NCI-H2081 treated with DMSO at 0.1 percent for 48 hours (cell line): ENCODE data around the gene DHCR24.

Experiments
- DNase-seq: peaks from one replicate; lab custom pipeline; 2025; lab: John Stamatoyannopoulos, UW

Gene DHCR24

DNA sequence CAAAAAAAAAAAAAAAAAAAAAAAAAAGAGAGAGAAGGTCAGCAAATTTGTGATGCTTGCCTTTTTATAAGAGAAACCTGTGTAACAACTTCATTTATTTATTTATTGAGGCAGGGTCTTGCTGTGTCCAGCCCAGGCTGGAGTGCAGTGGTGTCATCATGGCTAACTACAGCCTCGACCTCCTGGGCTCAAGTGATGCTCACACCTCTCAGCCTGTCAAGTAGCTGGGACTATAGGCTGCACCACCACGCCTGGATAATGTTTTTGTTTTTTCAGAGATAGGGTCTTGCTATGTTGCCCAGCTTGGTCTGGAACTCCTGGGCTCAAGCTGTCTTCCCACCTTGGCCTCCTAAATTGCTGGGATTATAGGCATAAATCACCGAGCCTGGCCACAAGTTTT is 42.4 kb downstream of the DHCR24 start:
- DNase-seq = no peak

- DNase-seq = no peak
Observed at GRCh38 chr1:54843449-54843848, 43.5 kb downstream of the DHCR24 start.

DNA sequence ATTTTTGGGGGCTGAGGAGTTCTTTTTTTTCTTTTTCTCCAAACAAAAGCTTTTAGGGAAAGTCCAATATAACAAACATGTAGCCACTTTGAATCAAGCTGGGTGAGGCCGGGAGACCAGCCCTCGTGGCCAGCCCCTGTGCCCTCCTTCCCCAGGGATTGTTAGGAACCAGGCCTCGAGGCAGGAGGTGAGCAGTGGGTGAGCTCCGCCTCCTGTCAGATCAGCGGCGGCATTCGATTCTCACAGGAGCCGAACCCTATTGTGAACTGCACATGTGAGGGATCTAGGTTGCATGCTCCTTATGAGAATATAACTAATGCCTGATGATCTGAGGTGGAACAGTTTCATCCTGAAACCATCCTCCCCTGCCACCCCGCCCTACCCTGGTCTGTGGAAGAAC is 44.0 kb downstream of the DHCR24 start:
- DNase-seq = no peak

DNA sequence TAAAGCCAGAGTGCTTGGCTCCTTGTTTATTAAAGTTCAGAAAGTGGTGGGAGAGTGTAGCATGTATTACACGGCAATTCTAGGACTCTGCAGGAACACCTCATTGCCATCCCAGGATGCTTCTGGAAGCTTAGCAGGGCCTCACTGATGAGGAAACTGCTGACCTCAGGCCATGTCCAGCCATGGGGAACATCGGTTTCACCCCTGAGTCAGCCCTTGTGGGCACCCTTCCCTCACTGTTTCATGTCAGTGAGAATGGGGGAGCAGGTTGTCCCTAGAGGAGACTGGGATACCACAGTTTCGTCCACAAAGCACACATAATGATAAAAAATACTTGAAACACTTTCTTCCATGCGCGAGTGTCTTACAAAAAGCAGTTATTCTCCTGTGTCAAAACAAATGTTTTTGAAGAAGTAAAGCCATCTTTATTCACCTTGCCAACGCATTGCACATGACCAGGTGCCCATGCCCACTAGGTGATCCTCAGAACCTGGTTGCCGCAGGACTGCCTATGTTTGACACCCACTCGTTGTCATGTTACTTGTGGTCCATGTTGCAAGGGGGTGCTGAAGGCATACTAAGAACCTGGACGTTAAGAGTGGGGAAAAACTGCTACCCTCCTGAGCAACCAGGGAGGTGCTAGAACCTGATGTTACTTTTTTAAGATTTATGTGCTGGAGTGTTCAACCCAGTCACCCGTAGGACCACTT is 44.6 kb downstream of the DHCR24 start:
- no peak for DNase-seq

GRCh38 chr1:54839824-54840223 is 47.2 kb downstream of the DHCR24 start:
- no peak for DNase-seq

DNA sequence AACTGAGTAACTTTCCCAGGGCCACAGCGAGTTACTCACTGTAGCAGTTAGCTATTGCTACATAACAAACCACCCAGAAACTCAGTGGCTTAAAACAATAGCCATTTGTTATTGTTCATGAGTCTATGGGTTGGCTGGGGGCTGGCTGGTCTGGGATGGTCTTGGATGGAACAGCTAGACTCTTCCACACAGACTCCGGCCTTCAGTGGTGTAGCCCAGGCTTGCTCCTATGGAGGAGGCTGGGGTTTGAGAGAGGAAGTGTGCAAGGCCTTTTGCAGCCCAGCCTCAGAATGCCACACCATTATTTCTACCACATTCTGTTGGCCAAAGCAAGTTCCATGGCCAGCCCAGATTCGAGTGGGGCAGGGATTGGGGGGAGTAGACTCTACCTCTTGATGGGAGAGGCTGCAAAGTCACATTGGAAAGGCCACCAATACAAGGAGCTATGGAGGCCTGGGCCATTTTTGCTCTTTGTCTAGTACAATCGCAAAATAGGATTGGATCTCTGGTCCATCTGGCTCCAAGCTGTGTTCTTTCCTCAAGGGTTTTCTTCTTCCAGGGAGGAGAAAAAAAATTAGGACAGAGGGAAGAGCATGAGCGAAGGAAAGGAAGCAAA is 48.3 kb downstream of the DHCR24 start:
- no peak for DNase-seq

DNA sequence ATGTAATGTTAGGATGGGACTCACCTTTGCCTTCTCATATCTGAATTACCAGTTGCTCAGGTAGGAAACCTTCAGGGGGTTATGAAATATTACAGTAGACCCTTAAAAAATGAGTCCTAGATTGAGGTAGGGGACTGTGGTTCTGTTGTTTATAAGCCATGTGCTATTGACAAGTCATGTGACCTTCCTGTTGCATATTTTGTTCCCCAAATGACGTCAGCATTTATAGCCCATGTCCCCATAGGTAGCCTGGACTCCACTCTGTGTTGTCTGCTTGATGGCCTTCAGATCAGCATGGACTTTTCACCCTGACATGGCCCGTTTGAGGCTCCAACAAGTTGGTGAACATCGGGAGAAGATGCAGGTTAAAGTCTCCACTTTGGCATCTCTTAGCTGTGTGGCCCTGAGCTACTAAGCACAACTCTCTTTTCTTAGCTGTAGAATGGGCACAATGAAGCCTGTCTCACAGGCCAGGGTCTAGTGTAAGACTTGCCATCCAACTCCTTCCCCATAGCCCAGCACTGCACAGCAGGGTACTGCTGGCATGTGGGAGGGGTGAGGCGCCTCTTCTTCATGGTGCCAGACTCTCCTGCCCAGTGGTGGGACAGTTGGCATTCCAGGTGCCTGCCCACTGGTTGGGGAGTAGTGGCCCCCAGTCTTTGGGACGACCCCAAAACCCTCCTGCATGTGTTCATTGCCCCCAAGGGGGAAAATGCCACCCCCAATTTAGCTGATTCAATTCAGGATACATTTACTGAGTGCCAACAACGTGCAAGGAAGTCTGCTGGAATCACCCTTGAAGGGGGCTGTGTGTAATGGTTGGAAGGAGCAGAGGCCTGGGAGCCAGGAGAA is 49.8 kb downstream of the DHCR24 start:
- DNase-seq = no peak

GRCh38 chr1:54836594-54836993 is 50.4 kb downstream of the DHCR24 start:
- DNase-seq = no peak

- DNase-seq = no peak
Observed at GRCh38 chr1:54835970-54836369, 51.0 kb downstream of the DHCR24 start.

DNA sequence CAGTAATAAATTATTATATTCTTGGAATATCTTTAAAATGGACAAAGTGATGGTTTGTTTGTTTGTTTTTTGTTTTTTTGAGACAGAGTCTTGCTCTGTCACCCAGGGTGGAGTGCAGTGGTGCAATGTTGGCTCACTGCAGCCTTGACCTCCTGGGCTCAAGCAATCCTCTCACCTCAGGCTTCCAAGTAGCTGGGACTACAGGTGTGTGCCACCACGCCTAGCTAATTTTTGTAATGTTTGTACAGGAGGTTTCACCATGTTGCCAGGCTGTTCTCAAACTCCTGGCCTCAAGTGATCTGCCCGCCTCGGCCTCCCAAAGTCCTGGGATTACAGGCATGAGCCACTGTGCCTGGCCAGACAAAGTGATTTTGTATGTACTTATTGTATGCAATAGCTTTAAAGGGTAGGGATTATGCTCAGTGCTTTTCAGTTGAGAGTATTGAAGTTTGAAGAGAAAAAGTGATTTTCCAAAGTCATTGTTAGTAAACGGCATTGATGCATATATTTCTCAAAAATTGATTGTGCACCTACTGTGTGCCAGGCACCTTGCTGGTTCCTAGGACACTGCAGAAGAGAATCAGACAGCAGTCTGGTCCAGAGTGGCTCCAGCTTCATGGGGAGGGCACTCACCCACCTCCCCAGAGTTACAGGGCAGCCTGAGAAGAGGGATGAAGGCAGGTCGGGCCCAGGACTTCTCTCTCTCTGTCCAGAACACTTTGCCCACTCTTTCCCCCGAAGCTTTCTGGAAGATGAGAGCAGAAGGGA is 51.7 kb downstream of the DHCR24 start:
- DNase-seq = no peak

DNA sequence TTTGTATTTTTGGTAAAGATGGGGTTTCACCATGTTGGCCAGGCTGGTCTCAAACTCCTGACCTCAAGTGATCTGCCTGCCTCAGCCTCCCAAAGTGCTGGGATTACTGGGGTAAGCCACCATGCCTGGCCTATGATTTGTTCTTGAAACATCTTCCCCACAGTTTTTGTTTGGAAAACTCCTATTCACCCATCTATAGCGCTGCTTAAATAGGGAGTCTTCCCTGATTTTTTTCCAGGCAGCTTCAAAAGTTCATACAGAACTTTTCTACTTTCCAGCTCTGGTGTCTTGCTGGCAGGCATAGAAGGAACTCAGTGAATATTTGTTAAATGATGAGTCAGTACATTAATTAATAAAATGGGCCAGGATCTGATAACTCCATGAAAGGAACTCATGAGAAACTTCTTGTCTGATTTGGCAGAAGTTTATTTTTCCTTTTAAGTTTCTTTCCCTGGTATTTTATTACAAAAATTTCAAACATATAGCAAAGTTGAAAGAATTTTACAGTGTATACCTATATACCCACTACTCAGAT is 52.9 kb downstream of the DHCR24 start:
- DNase-seq = no peak

- no peak for DNase-seq
Observed at GRCh38 chr1:54833121-54833520, 53.9 kb downstream of the DHCR24 start.

DNA sequence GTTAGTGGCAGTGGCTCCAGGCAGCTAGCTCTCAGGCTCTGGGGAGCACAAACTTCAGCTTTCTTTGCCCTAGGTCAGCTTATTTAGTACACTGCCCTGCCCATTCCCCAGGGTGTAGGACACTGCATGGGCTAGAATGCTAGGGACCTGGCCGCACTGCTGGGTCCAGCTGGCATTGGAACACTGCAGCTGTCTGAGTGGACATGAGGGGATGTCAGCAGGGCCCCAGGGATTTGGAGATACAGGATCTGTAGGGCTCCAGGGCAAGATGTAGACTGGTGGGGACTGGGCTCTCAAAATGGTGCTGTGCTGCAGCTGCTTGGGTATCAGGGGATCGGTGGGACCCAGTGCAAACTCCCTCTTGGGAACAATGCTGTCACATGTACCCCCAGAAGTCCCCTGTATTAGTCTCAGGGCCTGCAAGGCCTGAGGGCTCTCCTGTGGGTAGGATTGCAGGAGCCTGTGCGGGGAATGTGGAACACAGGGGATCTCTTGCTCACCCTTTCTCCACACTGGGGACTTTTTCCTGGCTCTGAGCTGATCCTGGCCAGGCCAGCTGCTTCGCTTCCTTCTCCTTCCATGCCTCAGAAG is 60.7 kb downstream of the DHCR24 start:
- DNase-seq = no peak

DNA sequence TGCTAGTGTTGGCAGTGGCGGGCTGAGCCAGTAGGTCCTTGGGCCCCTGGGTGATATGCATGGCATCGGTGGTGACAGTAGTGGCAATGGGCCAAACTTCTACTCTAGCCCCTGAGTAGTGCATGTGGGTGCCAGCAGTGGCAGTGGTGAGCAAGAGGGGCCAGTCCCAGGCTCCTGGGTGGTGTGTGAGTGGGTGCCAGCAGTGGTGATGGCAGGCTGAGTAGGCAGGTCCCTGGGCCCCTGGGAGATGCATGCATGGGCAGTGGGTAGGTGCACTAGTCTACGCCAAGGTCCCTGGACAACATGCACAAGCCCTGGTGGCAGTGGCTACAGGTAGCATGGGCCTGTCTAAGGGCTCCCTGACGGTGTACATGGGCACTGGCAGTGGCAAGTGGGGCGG is 61.3 kb downstream of the DHCR24 start:
- DNase-seq = no peak

GRCh38 chr1:54823670-54824069 is 63.3 kb downstream of the DHCR24 start:
- DNase-seq = no peak

DNA sequence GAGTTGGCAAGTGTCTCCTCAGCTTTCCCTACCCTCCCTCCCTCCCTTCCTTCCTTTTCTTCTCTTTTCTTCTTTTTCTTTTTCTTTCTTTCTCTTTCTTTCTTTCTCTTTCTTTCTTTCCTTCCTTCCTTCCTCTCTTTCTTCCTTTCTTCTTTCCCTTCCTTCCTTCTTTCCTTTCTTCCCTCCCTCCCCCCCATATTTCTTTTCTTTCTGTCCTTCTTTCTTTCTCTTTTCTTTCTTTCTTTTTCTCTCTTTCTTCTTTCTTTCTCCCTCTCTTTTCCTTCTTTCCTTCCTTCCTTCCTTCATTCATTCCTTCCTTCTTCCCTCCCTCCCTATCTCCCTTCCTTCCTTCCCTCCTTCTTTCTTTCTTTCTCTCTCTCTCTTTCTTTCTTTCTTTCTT is 67.3 kb downstream of the DHCR24 start:
- DNase-seq = no peak

- DNase-seq = no peak
Observed at GRCh38 chr1:54819195-54819536, 67.8 kb downstream of the DHCR24 start.

DNA sequence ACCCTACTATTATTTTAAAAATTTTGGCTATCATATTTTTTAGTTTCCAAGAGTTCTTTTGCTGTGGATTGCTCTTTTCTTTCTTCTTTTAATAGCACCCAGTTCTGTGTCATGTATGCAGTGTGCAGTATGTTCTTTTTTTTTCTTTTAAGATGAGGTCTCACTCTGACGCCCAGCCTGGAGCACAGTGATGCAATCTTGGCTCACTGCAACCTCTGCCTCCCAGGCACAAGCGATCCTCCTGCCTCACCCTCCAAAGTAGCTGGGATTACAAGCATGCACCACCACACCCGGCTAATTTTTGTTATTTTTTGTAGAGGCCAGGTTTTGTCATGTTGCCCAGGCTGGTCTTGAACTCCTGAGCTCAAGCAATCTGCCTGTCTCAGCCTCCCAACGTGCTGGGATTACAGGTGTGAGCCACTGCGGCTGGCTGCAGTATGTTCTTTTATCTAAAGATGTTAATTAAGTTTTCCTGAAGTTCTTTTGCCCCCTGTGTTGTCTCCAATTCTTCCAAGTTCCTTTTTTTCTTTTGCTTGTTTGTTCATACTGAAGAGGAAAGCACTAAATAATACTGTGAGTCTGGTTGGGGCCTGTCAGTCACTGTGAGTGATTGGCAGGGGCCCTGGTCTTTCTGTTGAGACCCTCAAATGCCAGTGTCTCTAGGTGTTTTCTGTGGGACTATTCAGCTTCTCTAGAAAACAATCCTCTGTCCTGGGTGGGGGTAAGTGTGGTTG is 68.4 kb downstream of the DHCR24 start:
- no peak for DNase-seq

DNA sequence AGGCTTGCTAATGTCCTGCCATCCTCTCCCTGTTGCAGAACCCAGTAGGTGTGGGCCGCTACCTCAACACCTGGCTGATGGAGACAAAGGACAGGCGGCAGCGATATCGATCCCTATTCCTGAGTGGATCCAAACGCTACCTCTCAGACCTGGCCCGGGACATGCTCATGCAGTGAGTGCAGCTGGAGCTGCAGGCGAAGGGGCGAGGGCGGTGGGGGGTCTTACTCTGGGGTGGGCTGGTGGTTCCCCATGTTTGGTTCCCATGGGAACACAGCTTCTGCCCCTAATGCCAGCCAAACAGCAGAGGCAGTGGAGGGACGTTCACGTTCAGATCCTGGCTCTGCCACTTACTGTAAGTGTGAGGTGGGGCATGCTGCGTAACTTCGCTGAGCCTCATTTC is 70.0 kb downstream of the DHCR24 start:
- DNase-seq = no peak

DNA sequence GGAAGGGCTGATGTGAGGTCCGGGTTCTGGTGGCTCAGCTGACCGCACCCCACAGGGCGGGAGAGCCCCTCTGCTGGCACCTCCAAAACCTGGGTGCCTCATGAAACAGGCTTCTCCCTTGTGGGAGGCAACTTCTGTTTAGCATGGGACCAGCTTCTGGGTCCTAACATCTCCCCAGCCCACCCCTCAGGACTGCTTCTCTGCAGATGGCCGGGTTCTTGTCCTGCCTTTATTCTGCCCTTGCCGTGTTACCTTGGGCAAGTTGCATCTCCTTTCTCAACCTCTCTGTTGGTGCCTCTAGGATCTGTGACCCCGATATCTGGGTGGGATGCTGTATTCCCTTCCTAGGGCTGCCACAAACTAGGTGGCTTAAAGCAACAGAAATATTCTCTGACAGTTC is 70.9 kb downstream of the DHCR24 start:
- no peak for DNase-seq
